Activated CD4-positive, alpha-beta T cell treated with anti-CD3 and anti-CD28 coated beads for 4 hours (primary cell): ENCODE measurements around the gene CEP89.
"Not testable (repeated sequence)": the region's sequence is repeated elsewhere in the genome, so short reads cannot be mapped to it uniquely, and the experiment has no call there.

Source experiments
- DNase-seq, 2 donors: peaks; one replicate each; pipeline ENCODE4 v3.0.0-alpha.2; 2020

Gene CEP89

DNA sequence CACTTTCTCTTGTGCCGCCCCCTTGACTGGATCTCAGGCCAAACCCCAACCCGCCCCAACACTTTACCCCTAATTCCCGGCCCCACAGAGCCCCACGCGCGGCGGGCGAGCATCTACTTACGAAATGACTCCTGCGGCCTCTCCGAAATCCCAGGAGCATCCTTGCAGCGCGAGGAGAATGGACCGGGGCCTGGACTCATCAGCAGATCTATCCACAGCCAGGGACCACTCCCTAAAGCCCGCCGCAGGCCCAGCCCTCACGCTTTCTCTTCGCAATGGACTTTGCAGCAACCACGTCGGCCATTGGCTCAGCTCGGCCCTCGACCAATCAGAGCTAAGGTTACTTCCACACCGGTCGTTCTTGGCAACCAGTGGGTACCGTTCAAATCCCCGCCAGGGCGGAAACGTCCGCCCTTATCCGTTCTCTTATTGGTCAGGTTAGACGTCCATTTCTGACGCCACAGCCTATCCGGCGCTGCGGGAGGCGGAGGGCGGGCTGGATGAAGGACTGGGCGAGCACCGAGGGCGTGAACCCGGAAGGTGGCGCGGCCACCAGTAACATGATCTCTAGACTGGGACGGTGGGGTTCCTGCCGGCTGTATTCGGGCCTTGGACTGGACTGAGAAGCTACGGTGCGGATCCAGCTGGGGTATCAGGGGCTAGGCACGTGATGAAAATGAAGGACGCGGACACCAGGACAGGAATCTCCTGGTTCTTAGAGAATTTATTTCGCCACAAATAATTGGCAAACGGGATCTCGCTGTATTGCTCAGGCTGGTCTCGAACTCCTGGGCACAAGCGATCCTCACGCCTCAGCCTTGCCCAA is at the start of gene CEP89, which contains the start of gene FAAP24:
TSS of gene CEP89 (minus strand) at position 244 of the 826 bp plus-strand sequence. CDS start at position 160, 84 bp downstream.
TSS of gene FAAP24 (plus strand) at position 528 of the 826 bp plus-strand sequence. CDS start 955 bp downstream, outside the sequence.
- peak; percentile 97 to 98 for DNase-seq

DNA sequence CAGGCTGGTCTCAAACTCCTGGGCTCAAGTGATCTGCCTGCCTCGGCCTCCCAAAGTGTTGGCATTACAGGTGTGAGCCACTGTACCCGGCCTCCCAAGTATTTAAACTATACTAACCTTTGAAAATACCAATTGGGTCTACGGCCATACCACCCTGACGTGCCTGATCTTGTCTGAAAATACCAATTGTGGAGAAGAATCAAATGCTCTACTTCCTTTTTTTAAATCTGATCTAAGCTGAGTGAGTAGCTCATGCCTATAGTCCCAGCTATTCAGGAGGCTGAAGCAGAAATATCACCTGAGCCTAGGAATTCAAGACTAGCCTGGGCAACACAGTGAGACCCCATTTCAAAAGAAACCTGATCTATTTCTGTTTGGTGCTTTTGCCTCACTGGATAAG is 39.1 kb upstream of the CEP89 start:
- not testable (repeated sequence) for DNase-seq

DNA sequence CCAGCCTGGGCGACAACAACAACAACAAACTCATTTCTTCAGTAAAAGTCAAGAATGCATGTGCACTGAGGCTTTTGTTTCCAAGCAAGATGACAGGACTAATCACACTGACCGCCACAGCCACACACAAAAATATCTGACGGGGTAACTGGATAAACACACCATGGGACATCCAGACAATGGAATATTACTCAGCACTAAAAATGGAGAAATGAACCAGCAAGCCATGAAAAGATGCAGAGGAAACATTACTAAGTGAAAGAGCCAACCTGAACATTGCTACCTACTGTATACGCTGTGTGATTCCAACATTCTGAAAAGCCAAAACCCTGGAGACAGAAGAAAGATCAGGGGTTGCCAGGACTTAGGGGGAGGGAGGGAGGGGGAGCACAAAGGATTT is 37.0 kb upstream of the CEP89 start:
- DNase-seq, result no peak

DNA sequence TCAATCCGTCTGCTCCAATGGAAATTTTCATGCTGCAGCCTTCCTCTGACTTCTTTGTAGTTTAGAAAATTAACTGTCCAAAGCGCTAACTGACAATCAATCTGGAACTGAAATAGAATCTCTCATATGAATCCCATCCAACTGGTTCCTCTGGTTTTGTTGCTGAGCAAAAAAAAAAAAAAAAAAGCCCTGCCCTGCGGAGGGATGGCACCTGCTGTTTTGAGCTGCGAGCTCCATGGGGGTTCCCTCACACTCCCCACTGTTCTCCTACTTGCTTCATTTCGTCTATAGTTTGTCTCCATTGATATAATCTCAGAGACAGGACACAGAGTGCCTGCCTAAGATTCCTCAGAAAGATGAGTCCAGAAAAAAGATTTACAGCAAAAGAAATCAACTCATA is 33.7 kb upstream of the CEP89 start:
- no peak for DNase-seq

- not testable (repeated sequence) for DNase-seq
Observed at GRCh38 chr19:33003424-33004024, 31.8 kb upstream of the CEP89 start.

- not testable (repeated sequence) for DNase-seq
Observed at GRCh38 chr19:33002126-33002865, 30.5 kb upstream of the CEP89 start.

GRCh38 chr19:33000910-33001309 is 29.2 kb upstream of the CEP89 start:
- DNase-seq, result no peak

GRCh38 chr19:33000510-33000909 is 28.8 kb upstream of the CEP89 start:
- no peak for DNase-seq

GRCh38 chr19:32998722-32999121 is 27.0 kb upstream of the CEP89 start:
- DNase-seq, result no peak

- no peak for DNase-seq
Observed at GRCh38 chr19:32997716-32998355, 26.1 kb upstream of the CEP89 start.

DNA sequence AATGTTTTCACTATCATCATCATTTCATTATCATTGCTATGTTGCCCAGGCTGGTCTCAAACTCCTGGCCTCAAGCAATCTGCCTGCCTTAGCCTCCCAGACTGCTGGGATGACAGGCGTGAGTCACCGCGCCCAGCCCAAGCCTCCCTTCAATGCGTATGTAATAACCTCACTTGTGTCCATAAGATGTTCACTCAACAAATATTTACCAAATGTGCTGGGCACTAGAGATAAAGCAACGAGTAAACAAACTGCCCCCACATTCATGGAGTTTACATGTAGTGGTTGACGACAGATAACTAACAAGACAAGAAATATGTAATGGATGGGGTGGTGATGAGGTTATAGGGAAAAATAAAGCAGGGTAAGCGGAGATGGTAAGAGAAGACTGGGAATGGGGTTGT is 25.3 kb upstream of the CEP89 start:
- not testable (repeated sequence) for DNase-seq

DNA sequence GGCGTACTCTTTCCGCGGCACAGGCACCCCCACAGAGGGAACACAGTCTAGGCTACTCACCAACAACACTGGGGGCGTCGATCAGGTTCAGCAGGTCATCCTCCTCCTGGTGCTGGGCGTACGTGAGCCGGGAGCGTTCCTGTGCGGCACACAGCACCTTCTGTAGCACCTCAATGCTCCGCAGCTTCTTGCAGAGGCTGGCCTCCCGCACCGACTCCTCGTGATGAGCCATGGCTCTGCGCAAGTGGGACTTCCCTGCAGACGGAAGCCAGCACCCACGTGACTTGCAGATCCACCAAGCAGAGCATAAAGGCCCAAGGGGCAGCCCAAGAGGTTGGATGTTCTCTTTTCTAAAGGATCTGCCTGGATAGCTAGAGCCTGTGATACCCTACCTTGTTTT is 24.2 kb upstream of the CEP89 start:
- DNase-seq, result not testable (repeated sequence)

DNA sequence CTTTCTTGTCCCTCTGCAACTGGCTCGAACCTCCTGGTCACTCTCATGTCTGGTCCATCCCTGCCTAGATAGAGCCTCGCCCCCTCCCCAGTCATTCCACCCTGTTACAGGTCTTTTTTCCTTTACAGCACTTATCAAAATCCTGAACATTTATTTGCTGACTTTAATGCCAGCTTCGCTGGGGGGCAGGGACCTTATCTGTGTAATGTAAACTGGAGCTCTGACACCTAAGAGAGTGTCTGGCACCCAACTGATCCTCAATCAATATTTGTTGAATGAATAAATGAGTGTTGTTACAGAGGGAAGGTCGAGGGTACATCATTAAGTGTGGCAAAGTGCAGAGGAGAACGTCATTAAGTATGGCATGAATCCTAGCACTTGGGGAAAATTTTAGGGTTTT is 17.0 kb upstream of the CEP89 start:
- no peak for DNase-seq

DNA sequence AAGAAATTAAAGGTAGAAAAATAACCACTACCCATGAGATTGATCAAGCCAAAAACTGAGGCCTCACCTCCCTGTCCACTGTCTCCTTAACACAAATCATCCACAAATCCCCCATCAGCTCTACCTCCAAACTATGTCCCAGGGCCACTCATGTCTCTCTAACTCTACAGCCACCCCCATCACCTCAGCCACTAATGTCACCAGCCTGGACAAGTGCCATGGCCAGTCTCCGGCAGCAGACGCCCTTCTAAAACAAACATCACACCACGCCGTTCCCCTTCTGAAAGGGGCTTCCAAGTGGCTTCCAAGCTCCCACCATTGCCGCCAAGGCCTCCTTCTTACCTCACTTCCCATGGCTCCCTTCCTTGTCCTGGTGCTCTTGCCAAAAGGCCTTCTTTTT is 16.5 kb upstream of the CEP89 start:
- not testable (repeated sequence) for DNase-seq

DNA sequence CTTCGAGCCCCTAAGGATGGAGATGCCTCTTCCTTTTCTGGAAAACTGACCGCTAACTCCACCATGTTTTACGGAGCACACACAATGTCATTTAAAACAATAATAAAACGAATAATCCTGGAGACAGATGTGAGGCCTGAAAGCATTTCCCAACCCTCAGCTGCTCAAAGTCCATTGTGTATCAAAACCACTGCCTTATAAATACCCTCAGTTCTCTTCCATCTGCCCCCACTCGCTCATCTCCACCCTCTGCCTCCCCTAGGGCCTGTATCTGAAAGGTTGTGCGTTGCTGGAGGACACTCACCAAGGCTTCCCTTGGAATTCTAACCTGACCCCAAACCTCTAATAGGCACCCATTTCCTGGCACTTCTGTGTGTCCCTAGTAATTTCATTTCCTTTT is 10.7 kb upstream of the CEP89 start:
- DNase-seq, result not testable (repeated sequence)

- not testable (repeated sequence) for DNase-seq
Observed at GRCh38 chr19:32979807-32980206, 8.0 kb upstream of the CEP89 start.

DNA sequence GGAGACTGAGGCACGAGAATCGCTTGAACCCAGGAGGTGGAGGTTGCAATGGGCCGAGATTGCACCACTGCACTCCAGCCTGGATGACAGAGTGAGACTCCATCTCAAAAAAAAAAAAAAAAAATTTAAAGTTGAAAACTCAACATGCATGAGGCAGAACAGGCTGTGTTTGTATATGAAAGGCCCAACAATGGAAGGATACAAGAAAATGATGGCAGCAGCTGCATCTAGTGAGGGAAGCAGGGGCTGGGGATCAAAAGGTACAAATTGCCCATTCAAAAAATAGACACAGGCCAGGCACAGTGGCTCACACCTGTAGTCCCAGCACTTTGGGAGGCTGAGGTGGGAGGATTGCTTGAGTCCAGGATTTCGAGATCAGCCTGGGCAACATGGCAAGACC is 6.1 kb upstream of the CEP89 start:
- DNase-seq, result not testable (repeated sequence)

DNA sequence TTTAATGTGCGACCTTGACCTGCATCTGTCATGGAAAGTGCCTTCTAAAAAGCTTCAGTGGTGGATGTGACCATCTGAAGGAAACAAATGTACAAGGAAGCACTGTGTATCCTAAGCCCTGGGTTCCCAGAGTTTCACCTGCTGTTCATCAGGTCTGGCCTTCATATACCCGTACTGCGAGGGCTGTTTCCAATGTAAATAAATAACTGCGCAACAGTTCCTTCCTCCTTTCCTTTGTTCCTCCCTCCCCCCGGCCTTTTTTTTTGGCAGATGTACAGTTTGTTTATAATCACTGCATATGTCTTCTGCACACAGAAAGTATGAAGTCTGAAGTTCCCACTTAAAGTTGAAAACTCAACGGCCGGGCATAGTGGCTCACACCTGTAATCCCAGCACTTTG is 5.5 kb upstream of the CEP89 start:
- DNase-seq, result no peak

- DNase-seq, result peak; percentile 52 to 68
Observed at GRCh38 chr19:32976223-32976805, 4.6 kb upstream of the CEP89 start.

DNA sequence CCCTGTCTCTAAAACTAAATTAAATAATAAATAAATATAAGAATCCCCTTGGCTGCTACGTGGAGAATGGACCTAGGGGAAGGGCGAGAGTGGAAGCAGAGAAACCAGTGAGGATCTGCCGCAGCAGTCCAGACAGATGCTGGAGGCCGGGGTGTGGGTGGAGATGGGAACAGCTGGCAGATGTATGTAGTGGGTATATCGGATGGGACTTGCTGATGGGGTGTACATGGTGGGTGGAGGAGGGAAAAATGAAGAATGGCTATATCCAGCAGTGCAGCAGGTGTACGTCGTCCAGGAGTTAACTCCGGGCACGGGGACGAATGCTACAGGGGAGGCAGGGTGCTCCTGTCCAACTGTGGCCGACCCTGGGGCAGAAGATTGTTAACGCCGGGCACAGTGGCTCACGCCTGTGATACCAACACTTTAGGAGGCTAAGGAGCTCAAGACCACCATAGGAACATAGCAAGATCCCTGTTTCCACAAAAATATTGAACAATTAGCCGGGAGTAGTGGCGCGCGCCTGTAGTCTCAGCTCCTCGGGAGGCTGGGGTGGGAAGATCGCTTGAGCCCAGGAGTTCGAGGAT is 654 bp downstream of the CEP89 start:
- no peak for DNase-seq

- DNase-seq, result no peak
Observed at GRCh38 chr19:32969549-32969948, 2.2 kb downstream of the CEP89 start.

- no peak for DNase-seq
Observed at GRCh38 chr19:32966750-32967149, 5.0 kb downstream of the CEP89 start.
